ENCODE data around the gene CSAD. TPM values are rescaled to one million over a fixed set of nuclear protein-coding genes. Genes with fewer than 3 reads are reported as not detected.

Gene CSAD
- total and polyA plus RNA-seq, 2 donors (not counting 1 experiment from before 2014, with no cell fraction given), result 57.0 to 64.6 TPM

DNA sequence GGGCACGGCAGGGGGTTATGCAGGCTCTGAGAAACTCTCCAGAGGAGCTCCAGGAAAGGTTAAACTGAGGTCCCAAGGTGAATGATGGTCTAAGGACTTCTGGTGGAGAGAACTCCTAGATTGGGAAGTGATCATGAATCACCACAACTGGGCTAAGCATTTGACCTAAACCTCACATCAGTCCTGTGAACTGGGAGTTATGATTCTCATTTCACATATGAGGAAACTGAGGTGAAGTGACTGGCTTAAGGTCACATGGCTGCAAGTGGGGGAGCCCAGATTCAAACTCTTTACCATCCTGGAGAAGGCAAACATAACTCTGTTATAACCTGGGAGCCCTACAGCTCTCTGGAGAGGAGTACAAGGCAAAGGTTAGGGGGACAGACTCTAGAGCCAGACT, 47.1 kb upstream of the CSAD start:
- H3K9me3 ChIP-seq (ENCODE audit: control extremely low read depth in 1 of 3, control insufficient read depth in 2 of 3, insufficient read depth in 1 of 3, low read length in 2 of 3), result no peaks in the 10 kb centered on the region
- no peaks in the 10 kb centered on the region for H3K27me3 ChIP-seq (replicated peaks in 1 of 4; ENCODE audit: control extremely low read depth in 1 of 4, control insufficient read depth in 3 of 4, insufficient read depth in 4 of 4, low read length in 3 of 4)
- H4K20me1 ChIP-seq (ENCODE audit: control insufficient read depth, insufficient read depth, low read length, poor library complexity, severe bottlenecking), result no peaks in the 10 kb centered on the region
- no peak overlapping the region for H3K27ac ChIP-seq (ENCODE audit: low read length in 2 of 2)
- H3K79me2 ChIP-seq (ENCODE audit: control insufficient read depth, insufficient read depth, low read length), result no peaks in the 10 kb centered on the region
- no peaks in the 10 kb centered on the region for H3K36me3 ChIP-seq (replicated peaks in 1 of 2; ENCODE audit: control extremely low read depth in 1 of 2, control insufficient read depth in 1 of 2, extremely low read depth in 1 of 2, insufficient read depth in 2 of 2, low read length in 1 of 2)
- H3K4me3 ChIP-seq (ENCODE audit: control extremely low read depth in 1 of 5, extremely low read depth in 1 of 5, insufficient read depth in 1 of 5, low read depth in 2 of 5, low read length in 4 of 5), result no peak overlapping the region
- Mint-ChIP-seq H3K4me1 (peaks cover 16% of the 10 kb centered on the region), H3K27ac (no peak overlapping the region), H3K9me3 (ENCODE audit: insufficient read depth) (no peaks in the 10 kb centered on the region), H3K27me3 (no peaks in the 10 kb centered on the region), H3K4me3 (no peak overlapping the region)
- WGBS (ENCODE audit: insufficient coverage), result 100% methylated on average over 1 of the region's 1 CpG
- H3K4me2 ChIP-seq (replicated peaks; ENCODE audit: low read depth, low read length, poor library complexity, severe bottlenecking), result no peak overlapping the region
- H3K4me1 ChIP-seq (ENCODE audit: control insufficient read depth in 2 of 2, insufficient read depth in 2 of 2, low read length in 2 of 2), result peaks cover 9 to 21% of the 10 kb centered on the region in 2 donors
- DNase-seq (no peak), ATAC-seq (ENCODE audit: low read depth) (no peak)
- H2AFZ ChIP-seq (ENCODE audit: insufficient read depth, low read depth, low read length, poor library complexity, severe bottlenecking), result no peak overlapping the region
- no peak overlapping the region for H3K9ac ChIP-seq (ENCODE audit: low read length)
- ChIA-PET CTCF (interaction anchor here (0.6 to 1.1 kb wide), 3 partner anchors 10 to 48 kb away, joined by 3 to 7 read pairs (median 4); no protein-coding TSS in a partner anchor), POLR2A (no interaction called here)
- TF ChIP-seq, protein P1, sequence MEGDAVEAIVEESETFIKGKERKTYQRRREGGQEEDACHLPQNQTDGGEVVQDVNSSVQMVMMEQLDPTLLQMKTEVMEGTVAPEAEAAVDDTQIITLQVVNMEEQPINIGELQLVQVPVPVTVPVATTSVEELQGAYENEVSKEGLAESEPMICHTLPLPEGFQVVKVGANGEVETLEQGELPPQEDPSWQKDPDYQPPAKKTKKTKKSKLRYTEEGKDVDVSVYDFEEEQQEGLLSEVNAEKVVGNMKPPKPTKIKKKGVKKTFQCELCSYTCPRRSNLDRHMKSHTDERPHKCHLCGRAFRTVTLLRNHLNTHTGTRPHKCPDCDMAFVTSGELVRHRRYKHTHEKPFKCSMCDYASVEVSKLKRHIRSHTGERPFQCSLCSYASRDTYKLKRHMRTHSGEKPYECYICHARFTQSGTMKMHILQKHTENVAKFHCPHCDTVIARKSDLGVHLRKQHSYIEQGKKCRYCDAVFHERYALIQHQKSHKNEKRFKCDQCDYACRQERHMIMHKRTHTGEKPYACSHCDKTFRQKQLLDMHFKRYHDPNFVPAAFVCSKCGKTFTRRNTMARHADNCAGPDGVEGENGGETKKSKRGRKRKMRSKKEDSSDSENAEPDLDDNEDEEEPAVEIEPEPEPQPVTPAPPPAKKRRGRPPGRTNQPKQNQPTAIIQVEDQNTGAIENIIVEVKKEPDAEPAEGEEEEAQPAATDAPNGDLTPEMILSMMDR (IDR thresholded peaks at IDR 0.05), result no peak
- TF ChIP-seq EZH2 (IDR thresholded peaks at IDR 0.05; ENCODE audit: borderline replicate concordance, insufficient read depth, low read depth, low read length, poor library complexity, severe bottlenecking), result no peak
- intact Hi-C loops (cut with micrococcal nuclease), result no loop called here

- no peak for ATAC-seq (ENCODE audit: low read depth)
- no peak overlapping the region for H2AFZ ChIP-seq (ENCODE audit: insufficient read depth, low read depth, low read length, poor library complexity, severe bottlenecking)
- no peaks in the 10 kb centered on the region for H3K27me3 Mint-ChIP-seq
- no peak overlapping the region for H3K27ac Mint-ChIP-seq
- H3K4me3 ChIP-seq (ENCODE audit: control extremely low read depth in 1 of 5, extremely low read depth in 1 of 5, insufficient read depth in 1 of 5, low read depth in 2 of 5, low read length in 4 of 5), result no peak overlapping the region
- H3K4me2 ChIP-seq (replicated peaks; ENCODE audit: low read depth, low read length, poor library complexity, severe bottlenecking), result no peak overlapping the region
- no peaks in the 10 kb centered on the region for H4K20me1 ChIP-seq (ENCODE audit: control insufficient read depth, insufficient read depth, low read length, poor library complexity, severe bottlenecking)
- H3K9me3 ChIP-seq (ENCODE audit: control extremely low read depth in 1 of 3, control insufficient read depth in 2 of 3, insufficient read depth in 1 of 3, low read length in 2 of 3), result no peaks in the 10 kb centered on the region
- no peak for DNase-seq
- ChIA-PET CTCF (interaction anchor here (1.0 to 1.6 kb wide), 3 partner anchors 14 to 96 kb away, joined by 4 to 5 read pairs (median 4); no protein-coding TSS in a partner anchor), POLR2A (no interaction called here)
- no peaks in the 10 kb centered on the region for H3K27me3 ChIP-seq (replicated peaks in 1 of 4; ENCODE audit: control extremely low read depth in 1 of 4, control insufficient read depth in 3 of 4, insufficient read depth in 4 of 4, low read length in 3 of 4)
- TF ChIP-seq EZH2 (IDR thresholded peaks at IDR 0.05; ENCODE audit: borderline replicate concordance, insufficient read depth, low read depth, low read length, poor library complexity, severe bottlenecking), result no peak
- TF ChIP-seq, protein P1 (IDR thresholded peaks at IDR 0.05), result no peak
- H3K9ac ChIP-seq (ENCODE audit: low read length), result no peak overlapping the region
- H3K4me3 Mint-ChIP-seq, result no peak overlapping the region
- peaks cover 16% of the 10 kb centered on the region for H3K4me1 Mint-ChIP-seq
- no peaks in the 10 kb centered on the region for H3K79me2 ChIP-seq (ENCODE audit: control insufficient read depth, insufficient read depth, low read length)
- no peak overlapping the region for H3K27ac ChIP-seq (ENCODE audit: low read length in 2 of 2)
- no peaks in the 10 kb centered on the region for H3K36me3 ChIP-seq (replicated peaks in 1 of 2; ENCODE audit: control extremely low read depth in 1 of 2, control insufficient read depth in 1 of 2, extremely low read depth in 1 of 2, insufficient read depth in 2 of 2, low read length in 1 of 2)
- H3K4me1 ChIP-seq (ENCODE audit: control insufficient read depth in 2 of 2, insufficient read depth in 2 of 2, low read length in 2 of 2), result peaks cover 7 to 21% of the 10 kb centered on the region in 2 donors
- no peaks in the 10 kb centered on the region for H3K9me3 Mint-ChIP-seq (ENCODE audit: insufficient read depth)
- intact Hi-C loops (cut with micrococcal nuclease), result no loop called here
- WGBS (ENCODE audit: insufficient coverage), result 97% methylated on average over 10 of the region's 11 CpGs
Observed at GRCh38 chr12:53227341-53227740, 46.6 kb upstream of the CSAD start.
